Body of pancreas (tissue), 4 donors: Measurements from ENCODE around the gene DTX4. TPM values are rescaled to one million over a fixed set of nuclear protein-coding genes. Genes with fewer than 3 reads are reported as not detected.

ENCODE experiments used
- ATAC-seq: fragments of 150-250 bp; one replicate; pipeline ENCODE4 v1.9.1; 2016
- DNase-seq, 4 donors: peaks; one replicate each; pipeline ENCODE4 v3.0.0-alpha.2; 2019
- H3K27ac ChIP-seq, 4 donors: fragments of 200-600 bp; sonication (generic); 1 replicate in 3 of 4; 2 replicates in 1 of 4; pipeline versions ENCODE4 v1.5.1 to v1.6.1; 2016 to 2019; ENCODE audit warnings: mild to moderate bottlenecking in 1 of 4, mixed read lengths in 1 of 4, moderate library complexity in 1 of 4
- H3K27me3 ChIP-seq, 2 donors: fragments of 200-600 bp; sonication (generic); one replicate each; pipeline ENCODE4 v1.6.0; 2016; ENCODE audit warnings: mild to moderate bottlenecking in 1 of 2
- H3K36me3 ChIP-seq, 2 donors: fragments of 200-600 bp; sonication (generic); replicated peaks in 1 of 2; 2 replicates each; pipeline ENCODE4 v1.5.1; 2016; ENCODE audit warnings: low read depth in 2 of 2; ENCODE audit not compliant: insufficient read depth in 1 of 2
- H3K4me1 ChIP-seq: fragments of 200-600 bp; sonication (generic); one replicate; pipeline ENCODE4 v1.6.0; 2016
- H3K4me3 ChIP-seq, 2 donors: fragments of 200-600 bp; sonication (generic); 1 replicate in 1 of 2; 2 replicates in 1 of 2; pipeline ENCODE4 v1.5.1; 2016 to 2019
- H3K9me3 ChIP-seq, 3 donors: fragments of 200-600 bp; sonication (generic); 1 replicate in 2 of 3; 2 replicates in 1 of 3; pipeline ENCODE4 v1.5.1; 2016
- CTCF ChIP-seq, 7 experiments: fragments of 450-650 bp in 4 of 7; fragments of 200-600 bp in 3 of 7; sonication (generic) in 3 of 7; IDR thresholded peaks; one replicate each; pipeline ENCODE4 v1.5.1; 2016 to 2019; ENCODE audit warnings: antibody characterized with exemption in 7 of 7
- POLR2A ChIP-seq, 3 donors: fragments of 450-650 bp; IDR thresholded peaks; one replicate each; pipeline ENCODE4 v1.6.1; 2016; ENCODE audit warnings: antibody characterized with exemption in 3 of 3, mild to moderate bottlenecking in 2 of 3
- WGBS, 2 donors: methylation state at CpG; one replicate each; pipeline ENCODE4 v1.1.5; 2017; 5-methylcytosine and 5-hydroxymethylcytosine counted together
- intact Hi-C: fragments of 100-400 bp; cut with DNase I; formaldehyde crosslinking; loops from one replicate; pipeline ENCODE4 v1.15.1; 2023
- total RNA-seq, 2 donors: library from RNA; depleted of rRNA; stranded (reverse); fragments of >200 nt; gene quantifications; one replicate each; pipeline ENCODE4 v1.1.0, GENCODE V29; 2016

DTX4 gene
- total RNA-seq, 2 donors from 2014 or later = 9.6 to 10.4 TPM

- H3K36me3 ChIP-seq = no peaks in the 10 kb centered on the region
- WGBS, 2 donors = 63 to 65% methylated on average over 4 of the region's 4 CpGs
- peaks cover 25% of the 10 kb centered on the region for H3K4me1 ChIP-seq
- DNase-seq (no peak), ATAC-seq (no peak)
- H3K27ac ChIP-seq = peak overlapping the region in 3 of 4 donors; percentile 68 to 85 (median 82)
- H3K9me3 ChIP-seq = no peaks in the 10 kb centered on the region
- TF ChIP-seq POLR2A (IDR thresholded peaks at IDR 0.05) (no peak), CTCF (IDR thresholded peaks at IDR 0.05) (no peak)
- no peak overlapping the region for H3K4me3 ChIP-seq
- H3K27me3 ChIP-seq = no peaks in the 10 kb centered on the region
- intact Hi-C loops = no loop called here
Measured at GRCh38 chr11:59175091-59175501, 3.2 kb downstream of the DTX4 start.

GRCh38 chr11:59176330-59176729 is 4.4 kb downstream of the DTX4 start:
- ATAC-seq (no peak), DNase-seq (no peak)
- 87 to 95% methylated on average over 7 of the region's 7 CpGs for WGBS, 2 donors
- no peak for TF ChIP-seq CTCF (IDR thresholded peaks at IDR 0.05)
- no peak for TF ChIP-seq POLR2A (IDR thresholded peaks at IDR 0.05)
- no peaks in the 10 kb centered on the region for H3K36me3 ChIP-seq
- no peak overlapping the region for H3K27ac ChIP-seq
- H3K27me3 ChIP-seq = no peaks in the 10 kb centered on the region
- H3K4me1 ChIP-seq = peaks cover 25% of the 10 kb centered on the region
- no peaks in the 10 kb centered on the region for H3K9me3 ChIP-seq
- intact Hi-C loops = no loop called here
- H3K4me3 ChIP-seq = no peak overlapping the region

GRCh38 chr11:59178402-59178801 is 6.5 kb downstream of the DTX4 start:
- intact Hi-C loops = no loop called here
- H3K36me3 ChIP-seq = no peaks in the 10 kb centered on the region
- H3K4me3 ChIP-seq = no peak overlapping the region
- H3K27ac ChIP-seq = peak overlapping the region in 1 of 4 donors; percentile 36
- no peak for DNase-seq
- no peak for ATAC-seq
- no peaks in the 10 kb centered on the region for H3K27me3 ChIP-seq
- H3K4me1 ChIP-seq = peaks cover 17% of the 10 kb centered on the region
- no peaks in the 10 kb centered on the region for H3K9me3 ChIP-seq
- TF ChIP-seq POLR2A (IDR thresholded peaks at IDR 0.05) = no peak
- TF ChIP-seq CTCF (IDR thresholded peaks at IDR 0.05) = no peak

- Histone ChIP-seq H3K36me3 (no peaks in the 10 kb centered on the region), H3K27me3 (no peaks in the 10 kb centered on the region), H3K4me1 (peaks cover 24% of the 10 kb centered on the region), H3K4me3 (no peak overlapping the region), H3K9me3 (no peaks in the 10 kb centered on the region), H3K27ac (no peak overlapping the region)
- TF ChIP-seq POLR2A (IDR thresholded peaks at IDR 0.05) (no peak), CTCF (IDR thresholded peaks at IDR 0.05) (no peak)
- intact Hi-C loops = no loop called here
- ATAC-seq (no peak), DNase-seq (no peak)
- WGBS, 2 donors = 75 to 81% methylated on average over 2 of the region's 2 CpGs
Measured at GRCh38 chr11:59179121-59179520, 7.2 kb downstream of the DTX4 start.

GRCh38 chr11:59180168-59180776 is 8.3 kb downstream of the DTX4 start:
- Histone ChIP-seq H3K4me3 (no peak overlapping the region), H3K27me3 (no peaks in the 10 kb centered on the region), H3K4me1 (peaks cover 23% of the 10 kb centered on the region), H3K27ac (no peak overlapping the region), H3K9me3 (no peaks in the 10 kb centered on the region), H3K36me3 (no peaks in the 10 kb centered on the region)
- intact Hi-C loops = loop anchor here (10.0 kb wide), 1 partner anchor 105 kb away; no protein-coding TSS in a partner anchor
- ATAC-seq (no peak), DNase-seq (no peak)
- 77 to 87% methylated on average over 2 of the region's 2 CpGs for WGBS, 2 donors
- TF ChIP-seq POLR2A (IDR thresholded peaks at IDR 0.05) (no peak), CTCF (IDR thresholded peaks at IDR 0.05) (no peak)
